Vagina (tissue), 2 donors: ENCODE results near the gene UPF1. TPM values are rescaled to one million over a fixed set of nuclear protein-coding genes. Genes with fewer than 3 reads are reported as not detected.
"Not testable (repeated sequence)": the region's sequence is repeated elsewhere in the genome, so short reads cannot be mapped to it uniquely, and the experiment has no call there.

Experiments
- DNase-seq, 2 donors: peaks; one replicate each; pipeline ENCODE4 v3.0.0-alpha.2; 2017; ENCODE audit errors: extremely low spot score in 2 of 2
- H3K27ac ChIP-seq: fragments of 200-600 bp; sonication (generic); one replicate; pipeline ENCODE4 v1.5.1; 2019
- H3K27me3 ChIP-seq: fragments of 200-600 bp; sonication (generic); one replicate; pipeline ENCODE4 v1.5.1; 2019
- H3K36me3 ChIP-seq, 2 donors: fragments of 200-600 bp; sonication (generic); one replicate each; pipeline ENCODE4 v1.5.1; 2017 to 2019
- H3K4me1 ChIP-seq: fragments of 200-600 bp; sonication (generic); one replicate; pipeline ENCODE4 v1.5.1; 2019
- H3K4me3 ChIP-seq, 2 donors: fragments of 200-600 bp; sonication (generic); 1 replicate in 1 of 2; 2 replicates in 1 of 2; pipeline ENCODE4 v1.5.1; 2016 to 2019
- H3K9me3 ChIP-seq: fragments of 200-600 bp; sonication (generic); one replicate; pipeline ENCODE4 v1.5.1; 2019
- CTCF ChIP-seq, 3 experiments: fragments of 450-650 bp in 2 of 3; fragments of 200-600 bp in 1 of 3; sonication (generic) in 1 of 3; IDR thresholded peaks; one replicate each; pipeline ENCODE4 v1.5.1; 2017 to 2019; ENCODE audit warnings: antibody characterized with exemption in 3 of 3, mild to moderate bottlenecking in 2 of 3, moderate library complexity in 2 of 3
- POLR2A ChIP-seq, 2 donors: fragments of 450-650 bp; IDR thresholded peaks; one replicate each; pipeline ENCODE4 v1.6.1; 2017; ENCODE audit warnings: antibody characterized with exemption in 2 of 2, mild to moderate bottlenecking in 2 of 2, moderate library complexity in 2 of 2
- POLR2AphosphoS5 ChIP-seq, 2 donors: sonication (generic); formaldehyde crosslinking; IDR thresholded peaks; one replicate each; pipeline ENCODE4 v1.9.0; 2017; ENCODE audit warnings: antibody characterized with exemption in 2 of 2, mild to moderate bottlenecking in 2 of 2, low read depth in 1 of 2; ENCODE audit not compliant: insufficient read depth in 1 of 2
- intact Hi-C: fragments of 100-400 bp; cut with DNase I; formaldehyde crosslinking; loops from one replicate; pipeline ENCODE4 v1.15.1; 2023
- total RNA-seq: library from RNA; depleted of rRNA; stranded (reverse); fragments of >200 nt; gene quantifications from one replicate; pipeline ENCODE4 v1.2.3, GENCODE V29; 2016

Gene UPF1
- total RNA-seq, 1 donor from 2014 or later = 77.8 TPM

- intact Hi-C loops = no loop called here
- Histone ChIP-seq H3K9me3 (no peaks in the 10 kb centered on the region), H3K4me1 (no peaks in the 10 kb centered on the region), H3K27ac (no peak overlapping the region), H3K4me3 (no peak overlapping the region), H3K36me3 (no peaks in the 10 kb centered on the region), H3K27me3 (no peaks in the 10 kb centered on the region)
- no peak for TF ChIP-seq POLR2AphosphoS5 (IDR thresholded peaks at IDR 0.05; ENCODE audit: insufficient read depth in 1 of 2, low read depth in 1 of 2)
- no peak for TF ChIP-seq CTCF (IDR thresholded peaks at IDR 0.05)
- TF ChIP-seq POLR2A (IDR thresholded peaks at IDR 0.05) = no peak
- no peak for DNase-seq
Observed at GRCh38 chr19:18815673-18816072, 16.1 kb upstream of the UPF1 start.

- H3K9me3 ChIP-seq, H3K4me1 ChIP-seq, intact Hi-C loops, H3K27ac ChIP-seq, H3K36me3 ChIP-seq, DNase-seq, H3K27me3 ChIP-seq, H3K4me3 ChIP-seq: not testable (repeated sequence)
Observed at GRCh38 chr19:18816645-18817044, 15.1 kb upstream of the UPF1 start.

GRCh38 chr19:18817574-18817973 lies 14.2 kb upstream of the UPF1 start:
- DNase-seq = no peak
- intact Hi-C loops = no loop called here
- Histone ChIP-seq H3K27me3 (no peaks in the 10 kb centered on the region), H3K36me3 (no peaks in the 10 kb centered on the region), H3K4me3 (no peak overlapping the region), H3K27ac (no peak overlapping the region), H3K9me3 (no peaks in the 10 kb centered on the region), H3K4me1 (no peaks in the 10 kb centered on the region)
- TF ChIP-seq CTCF (IDR thresholded peaks at IDR 0.05) (no peak), POLR2A (IDR thresholded peaks at IDR 0.05) (no peak)

- DNase-seq = no peak
- TF ChIP-seq POLR2AphosphoS5 (IDR thresholded peaks at IDR 0.05; ENCODE audit: insufficient read depth in 1 of 2, low read depth in 1 of 2) (no peak), POLR2A (IDR thresholded peaks at IDR 0.05) (no peak), CTCF (IDR thresholded peaks at IDR 0.05) (no peak)
- H3K4me3 ChIP-seq = no peak overlapping the region
- intact Hi-C loops = no loop called here
- H3K27ac ChIP-seq = no peak overlapping the region
- H3K4me1 ChIP-seq = peaks cover 14% of the 10 kb centered on the region
- H3K27me3 ChIP-seq = no peaks in the 10 kb centered on the region
- no peaks in the 10 kb centered on the region for H3K36me3 ChIP-seq
- H3K9me3 ChIP-seq = peaks cover 8% of the 10 kb centered on the region
Observed at GRCh38 chr19:18828786-18829185, 3.0 kb upstream of the UPF1 start.

DNA sequence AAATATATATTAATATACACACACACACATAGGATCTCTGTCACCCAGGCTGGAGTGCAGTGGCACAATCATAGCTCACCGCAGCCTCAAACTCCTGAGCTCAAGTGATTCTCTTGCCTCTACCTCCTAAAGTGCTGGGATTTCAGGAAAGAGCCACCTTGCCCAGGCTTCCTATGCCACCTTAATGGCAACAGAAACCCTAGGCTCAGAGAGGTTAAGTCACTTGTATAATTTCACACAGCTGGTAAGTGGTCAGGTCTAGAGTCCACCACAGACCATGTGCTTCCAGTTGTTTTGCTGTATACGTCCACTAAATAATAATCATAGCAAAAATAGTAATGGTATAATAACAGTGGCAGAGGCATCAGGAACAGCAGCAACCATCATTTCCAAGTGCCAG lies 1.3 kb upstream of the UPF1 start:
- DNase-seq = no peak
- Histone ChIP-seq H3K27me3 (no peaks in the 10 kb centered on the region), H3K4me1 (peaks cover 31% of the 10 kb centered on the region), H3K27ac (no peak overlapping the region), H3K9me3 (peaks cover 8% of the 10 kb centered on the region), H3K4me3 (no peak overlapping the region), H3K36me3 (no peaks in the 10 kb centered on the region)
- TF ChIP-seq POLR2A (IDR thresholded peaks at IDR 0.05) = no peak
- no peak for TF ChIP-seq POLR2AphosphoS5 (IDR thresholded peaks at IDR 0.05; ENCODE audit: insufficient read depth in 1 of 2, low read depth in 1 of 2)
- no peak for TF ChIP-seq CTCF (IDR thresholded peaks at IDR 0.05)
- intact Hi-C loops = no loop called here
